ENCODE results near the gene DNM3. TPM values are rescaled to one million over a fixed set of nuclear protein-coding genes. Genes with fewer than 3 reads are reported as not detected.

DNM3 gene
- total RNA-seq, 1 donor from 2014 or later = 9.6 TPM

- Histone ChIP-seq H3K9me3 (no peaks in the 10 kb centered on the region), H3K27ac (no peak overlapping the region), H3K27me3 (no peaks in the 10 kb centered on the region), H3K4me1 (no peaks in the 10 kb centered on the region), H3K36me3 (no peaks in the 10 kb centered on the region), H3K4me3 (no peak overlapping the region)
- intact Hi-C loops (cut with DNase I) = no loop called here
- TF ChIP-seq, protein P1, sequence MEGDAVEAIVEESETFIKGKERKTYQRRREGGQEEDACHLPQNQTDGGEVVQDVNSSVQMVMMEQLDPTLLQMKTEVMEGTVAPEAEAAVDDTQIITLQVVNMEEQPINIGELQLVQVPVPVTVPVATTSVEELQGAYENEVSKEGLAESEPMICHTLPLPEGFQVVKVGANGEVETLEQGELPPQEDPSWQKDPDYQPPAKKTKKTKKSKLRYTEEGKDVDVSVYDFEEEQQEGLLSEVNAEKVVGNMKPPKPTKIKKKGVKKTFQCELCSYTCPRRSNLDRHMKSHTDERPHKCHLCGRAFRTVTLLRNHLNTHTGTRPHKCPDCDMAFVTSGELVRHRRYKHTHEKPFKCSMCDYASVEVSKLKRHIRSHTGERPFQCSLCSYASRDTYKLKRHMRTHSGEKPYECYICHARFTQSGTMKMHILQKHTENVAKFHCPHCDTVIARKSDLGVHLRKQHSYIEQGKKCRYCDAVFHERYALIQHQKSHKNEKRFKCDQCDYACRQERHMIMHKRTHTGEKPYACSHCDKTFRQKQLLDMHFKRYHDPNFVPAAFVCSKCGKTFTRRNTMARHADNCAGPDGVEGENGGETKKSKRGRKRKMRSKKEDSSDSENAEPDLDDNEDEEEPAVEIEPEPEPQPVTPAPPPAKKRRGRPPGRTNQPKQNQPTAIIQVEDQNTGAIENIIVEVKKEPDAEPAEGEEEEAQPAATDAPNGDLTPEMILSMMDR (IDR thresholded peaks at IDR 0.05) = no peak
- DNase-seq (ENCODE audit: low spot score in 2 of 2) = no peak
Observed at GRCh38 chr1:172456344-172456769, 615.1 kb downstream of the DNM3 start.

DNA sequence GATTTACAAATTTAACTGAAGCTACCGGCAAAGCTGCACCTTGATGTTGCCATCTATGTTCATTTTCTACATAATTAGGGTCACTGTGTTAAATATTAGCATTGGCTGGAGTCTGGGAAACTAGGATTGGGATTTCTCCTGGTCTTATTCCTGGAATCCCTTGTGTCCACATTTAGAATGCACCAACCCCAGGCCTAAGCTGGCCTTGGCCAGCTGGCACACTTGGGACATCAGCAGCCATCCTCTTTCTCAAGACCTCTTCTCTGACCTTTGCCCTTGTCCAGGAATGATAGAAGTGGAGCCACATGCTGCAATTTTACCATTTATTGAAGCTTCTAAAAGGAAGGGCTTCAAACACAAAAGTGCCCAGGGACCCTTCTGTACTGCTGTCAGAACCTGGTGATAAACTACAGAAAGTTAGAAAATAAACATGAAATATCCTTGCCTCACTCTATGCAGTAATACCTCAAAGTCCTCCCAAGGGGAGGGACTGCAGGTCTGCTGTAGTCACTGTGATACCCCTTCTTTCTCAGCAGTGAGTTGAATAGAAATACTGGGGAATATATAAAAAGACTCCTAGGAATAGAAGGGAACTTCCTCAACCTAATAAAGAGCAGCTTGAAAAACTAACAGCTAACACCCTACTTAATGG lies 616.3 kb downstream of the DNM3 start:
- Histone ChIP-seq H3K36me3 (no peaks in the 10 kb centered on the region), H3K27me3 (no peaks in the 10 kb centered on the region), H3K4me3 (no peak overlapping the region), H3K9me3 (no peaks in the 10 kb centered on the region), H3K4me1 (no peaks in the 10 kb centered on the region), H3K27ac (no peak overlapping the region)
- TF ChIP-seq, protein P1 (IDR thresholded peaks at IDR 0.05) = no peak
- no peak for DNase-seq (ENCODE audit: low spot score in 2 of 2)
- intact Hi-C loops (cut with DNase I) = no loop called here

DNA sequence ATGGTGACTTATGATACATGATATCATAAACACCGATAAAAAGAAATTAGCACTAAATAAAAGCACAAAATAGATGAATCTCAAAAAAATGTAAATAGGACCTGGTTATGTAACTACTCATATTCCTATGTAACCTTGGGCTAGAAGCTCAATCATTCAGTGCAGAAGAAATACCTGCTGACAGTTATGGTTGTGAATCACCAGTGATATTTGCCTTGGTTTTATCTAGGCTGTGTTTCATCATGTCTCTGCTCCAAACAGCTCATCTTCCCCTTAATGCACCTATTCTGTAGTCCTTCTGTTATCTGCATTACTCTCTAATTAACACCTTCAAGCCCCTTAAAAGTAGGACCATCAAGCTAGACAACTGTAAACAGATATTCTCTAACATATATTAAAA lies 618.9 kb downstream of the DNM3 start:
- no peak overlapping the region for H3K4me3 ChIP-seq
- TF ChIP-seq, protein P1 (IDR thresholded peaks at IDR 0.05) = no peak
- no peak for DNase-seq (ENCODE audit: low spot score in 2 of 2)

DNA sequence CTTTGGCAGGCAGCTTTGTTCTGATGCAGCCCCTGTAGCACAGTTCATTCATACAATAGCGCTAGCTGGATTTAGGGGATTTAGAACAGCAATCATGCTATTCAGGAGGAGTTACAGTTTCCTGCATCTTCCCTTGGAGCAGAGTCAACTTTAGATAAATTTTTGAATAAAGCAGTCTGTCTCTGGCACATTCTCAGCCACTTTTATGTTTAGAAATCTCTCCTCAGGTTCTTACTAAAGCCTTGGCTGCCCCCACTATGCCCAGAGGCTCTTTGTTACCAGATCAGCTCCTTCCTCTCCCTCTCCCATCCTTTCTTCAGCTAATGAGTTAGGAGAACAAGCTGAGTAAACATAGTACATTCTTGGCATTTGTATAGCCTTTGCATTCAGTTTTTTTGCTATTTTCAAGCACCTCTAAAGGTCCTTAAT lies 619.6 kb downstream of the DNM3 start:
- Histone ChIP-seq H3K27me3 (no peaks in the 10 kb centered on the region), H3K27ac (no peak overlapping the region), H3K9me3 (no peaks in the 10 kb centered on the region), H3K4me1 (no peaks in the 10 kb centered on the region), H3K36me3 (no peaks in the 10 kb centered on the region), H3K4me3 (no peak overlapping the region)
- no peak for DNase-seq (ENCODE audit: low spot score in 2 of 2)
- TF ChIP-seq, protein P1 (IDR thresholded peaks at IDR 0.05) = no peak
- intact Hi-C loops (cut with DNase I) = no loop called here

More for the DNA sequence above, 618.9 kb downstream of the DNM3 start:
- H3K27me3 ChIP-seq = no peaks in the 10 kb centered on the region
- no peak overlapping the region for H3K27ac ChIP-seq
- no peaks in the 10 kb centered on the region for H3K4me1 ChIP-seq
- no peaks in the 10 kb centered on the region for H3K36me3 ChIP-seq
- no peaks in the 10 kb centered on the region for H3K9me3 ChIP-seq
- intact Hi-C loops (cut with DNase I) = no loop called here

Other genes with a start within 250 kb of the DNM3 start
- not detected for gene MYOCOS, start 219.3 kb upstream of the DNM3 start, total RNA-seq
- gene MYOC, start 188.8 kb upstream of the DNM3 start, total RNA-seq = 4.2 TPM
- gene VAMP4, start 99.4 kb upstream of the DNM3 start, total RNA-seq = 3.6 TPM
- gene METTL13, start 59.8 kb upstream of the DNM3 start, total RNA-seq = 6.9 TPM

All from ascending aorta (tissue), 2 donors.